Measurements from ENCODE around the gene DBF4B. TPM values are rescaled to one million over a fixed set of nuclear protein-coding genes. Genes with fewer than 3 reads are reported as not detected.

DBF4B gene
- total RNA-seq, 1 experiment from 2014 or later, result 24.7 TPM

- H3K79me1 ChIP-seq (ENCODE audit: insufficient read depth, low read depth, low read length, poor library complexity, severe bottlenecking), result no peaks in the 10 kb centered on the region
- Mint-ChIP-seq H3K4me1 (no peaks in the 10 kb centered on the region), H3K9me3 (no peaks in the 10 kb centered on the region), H3K36me3 (ENCODE audit: insufficient read depth in 1 of 3, low read depth in 3 of 3) (no peaks in the 10 kb centered on the region; a peak in 1 of 7 replicates), H3K4me3 (no peak overlapping the region), H3K27ac (no peak overlapping the region), H3K27me3 (ENCODE audit: low read depth) (no peaks in the 10 kb centered on the region)
- H3K79me2 ChIP-seq (ENCODE audit: insufficient read depth, low read length), result no peaks in the 10 kb centered on the region
- H3K27me3 ChIP-seq (ENCODE audit: insufficient read depth, low read length), result no peaks in the 10 kb centered on the region
- no peak overlapping the region for H3T11ph ChIP-seq (ENCODE audit: low read length)
- H4K91ac ChIP-seq (ENCODE audit: insufficient read length, low read depth, low read length), result no peak overlapping the region
- H2BK12ac ChIP-seq (ENCODE audit: insufficient read length, low read depth, low read length), result no peak overlapping the region
- no peak overlapping the region for H2BK20ac ChIP-seq (ENCODE audit: low read depth, low read length, poor library complexity, severe bottlenecking)
- H3K23ac ChIP-seq (ENCODE audit: insufficient read length, low read depth, low read length), result no peak overlapping the region
- no peaks in the 10 kb centered on the region for H3K23me2 ChIP-seq (ENCODE audit: insufficient read length, low read depth, low read length, poor library complexity, severe bottlenecking)
- H3K4me2 ChIP-seq (ENCODE audit: insufficient read depth, insufficient read length, low read length), result no peak overlapping the region
- H2BK15ac ChIP-seq (ENCODE audit: low read depth, low read length), result no peak overlapping the region
- H4K8ac ChIP-seq (replicated peaks; ENCODE audit: insufficient read length, low read depth, low read length), result no peak overlapping the region
- no peak overlapping the region for H2AK5ac ChIP-seq (ENCODE audit: insufficient read length, low read length)
- no peak overlapping the region for H2BK5ac ChIP-seq (ENCODE audit: insufficient read length, low read length)
- TF ChIP-seq CTCF (conservative IDR thresholded peaks at IDR 0.05), result no peak
- H2BK120ac ChIP-seq (ENCODE audit: low read depth, low read length, poor library complexity, severe bottlenecking), result no peak overlapping the region
- WGBS (ENCODE audit: extremely low coverage, insufficient read length, low lambda C conversion rate), result no CpG with 5 or more reads among the region's 1 CpG
- H3K18ac ChIP-seq (ENCODE audit: insufficient read length, low read depth, low read length), result no peak overlapping the region
- no peak overlapping the region for H3K14ac ChIP-seq (ENCODE audit: insufficient read depth, low read length)
- H3K56ac ChIP-seq (ENCODE audit: insufficient read length, low read depth, low read length), result no peak overlapping the region
- no peaks in the 10 kb centered on the region for H3K4me1 ChIP-seq (ENCODE audit: insufficient read depth, low read length)
- DNase-seq, result no peak
- H3K9ac ChIP-seq (ENCODE audit: extremely low read depth, insufficient read length, low read length), result no peak overlapping the region
- H3K27ac ChIP-seq (ENCODE audit: insufficient read length, low read depth, low read length), result no peak overlapping the region
- H4K5ac ChIP-seq (ENCODE audit: insufficient read length, low read depth, low read length), result no peak overlapping the region
- H2AFZ ChIP-seq (ENCODE audit: low read length), result no peak overlapping the region
- no peak overlapping the region for H3K4ac ChIP-seq (ENCODE audit: low read depth, low read length)
- H4K20me1 ChIP-seq (ENCODE audit: control insufficient read depth, insufficient read depth, insufficient read length), result no peaks in the 10 kb centered on the region
- H3K9me3 ChIP-seq (ENCODE audit: control insufficient read depth, low read depth, low read length), result no peaks in the 10 kb centered on the region
These were observed 43.6 kb upstream of the DBF4B start for GRCh38 chr17:44664867-44665266.

All from H9 (cell line).